ENCODE results near the gene ADTRP. TPM values are rescaled to one million over a fixed set of nuclear protein-coding genes. Genes with fewer than 3 reads are reported as not detected.

ADTRP gene
- total and polyA plus RNA-seq, 2 donors (not counting 1 experiment from before 2014, with no cell fraction given) = 0.18 to 1.2 TPM

- Mint-ChIP-seq H3K4me1 (no peaks in the 10 kb centered on the region), H3K4me3 (no peak overlapping the region), H3K9me3 (ENCODE audit: insufficient read depth) (no peaks in the 10 kb centered on the region), H3K27me3 (peaks cover 38% of the 10 kb centered on the region), H3K27ac (no peak overlapping the region)
- Histone ChIP-seq H3K9me3 (ENCODE audit: control extremely low read depth in 1 of 3, control insufficient read depth in 2 of 3, insufficient read depth in 1 of 3, low read length in 2 of 3) (no peaks in the 10 kb centered on the region), H3K27me3 (replicated peaks in 1 of 4; ENCODE audit: control extremely low read depth in 1 of 4, control insufficient read depth in 3 of 4, insufficient read depth in 4 of 4, low read length in 3 of 4) (peaks cover 0 to 11% (median 2%) of the 10 kb centered on the region in 4 experiments), H3K4me1 (ENCODE audit: control insufficient read depth in 2 of 2, insufficient read depth in 2 of 2, low read length in 2 of 2) (no peaks in the 10 kb centered on the region), H3K4me3 (ENCODE audit: control extremely low read depth in 1 of 5, extremely low read depth in 1 of 5, insufficient read depth in 1 of 5, low read depth in 2 of 5, low read length in 4 of 5) (no peak overlapping the region), H2AFZ (ENCODE audit: insufficient read depth, low read depth, low read length, poor library complexity, severe bottlenecking) (no peak overlapping the region), H3K4me2 (replicated peaks; ENCODE audit: low read depth, low read length, poor library complexity, severe bottlenecking) (no peak overlapping the region), H4K20me1 (ENCODE audit: control insufficient read depth, insufficient read depth, low read length, poor library complexity, severe bottlenecking) (no peaks in the 10 kb centered on the region), H3K79me2 (ENCODE audit: control insufficient read depth, insufficient read depth, low read length) (no peaks in the 10 kb centered on the region), H3K9ac (ENCODE audit: low read length) (no peak overlapping the region), H3K27ac (ENCODE audit: low read length in 2 of 2) (no peak overlapping the region), H3K36me3 (replicated peaks in 1 of 2; ENCODE audit: control extremely low read depth in 1 of 2, control insufficient read depth in 1 of 2, extremely low read depth in 1 of 2, insufficient read depth in 2 of 2, low read length in 1 of 2) (no peaks in the 10 kb centered on the region)
- WGBS (ENCODE audit: insufficient coverage) = 100% methylated on average over 1 of the region's 8 CpGs
- ChIA-PET CTCF (no interaction called here), POLR2A (no interaction called here)
- DNase-seq = no peak
- intact Hi-C loops (cut with micrococcal nuclease) = no loop called here
- no peak for ATAC-seq (ENCODE audit: low read depth)
- no peak for TF ChIP-seq EZH2 (IDR thresholded peaks at IDR 0.05; ENCODE audit: borderline replicate concordance, insufficient read depth, low read depth, low read length, poor library complexity, severe bottlenecking)
- no peak for TF ChIP-seq CTCF (IDR thresholded peaks at IDR 0.05)
These were observed 39.8 kb downstream of the ADTRP start for GRCh38 chr6:11738661-11739375.

DNA sequence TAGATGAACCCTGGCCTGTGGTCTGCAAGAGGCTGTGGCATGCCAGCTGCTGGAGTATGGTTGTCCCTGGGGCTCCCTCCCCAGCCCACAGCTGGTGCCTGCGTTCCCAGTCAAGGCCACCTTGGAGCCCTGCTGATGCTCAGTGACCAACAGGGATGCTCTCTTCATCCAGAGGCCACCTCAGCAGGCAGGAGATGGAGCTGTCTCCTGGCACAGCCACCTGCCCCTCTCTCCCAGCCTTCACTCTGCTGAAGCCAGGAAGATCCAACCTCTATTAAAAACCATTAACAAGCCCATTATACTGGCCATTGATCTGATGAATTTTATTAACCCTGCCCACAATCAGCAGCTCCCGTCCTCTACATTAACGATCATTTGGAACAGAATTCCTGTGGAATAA, 40.4 kb downstream of the ADTRP start:
- Histone ChIP-seq H3K27ac (ENCODE audit: low read length in 2 of 2) (no peak overlapping the region), H3K9ac (ENCODE audit: low read length) (no peak overlapping the region), H3K4me1 (ENCODE audit: control insufficient read depth in 2 of 2, insufficient read depth in 2 of 2, low read length in 2 of 2) (no peaks in the 10 kb centered on the region), H2AFZ (ENCODE audit: insufficient read depth, low read depth, low read length, poor library complexity, severe bottlenecking) (no peak overlapping the region), H4K20me1 (ENCODE audit: control insufficient read depth, insufficient read depth, low read length, poor library complexity, severe bottlenecking) (no peaks in the 10 kb centered on the region), H3K27me3 (replicated peaks in 1 of 4; ENCODE audit: control extremely low read depth in 1 of 4, control insufficient read depth in 3 of 4, insufficient read depth in 4 of 4, low read length in 3 of 4) (peaks cover 0 to 10% (median 2%) of the 10 kb centered on the region in 4 experiments), H3K4me3 (ENCODE audit: control extremely low read depth in 1 of 5, extremely low read depth in 1 of 5, insufficient read depth in 1 of 5, low read depth in 2 of 5, low read length in 4 of 5) (no peak overlapping the region), H3K36me3 (replicated peaks in 1 of 2; ENCODE audit: control extremely low read depth in 1 of 2, control insufficient read depth in 1 of 2, extremely low read depth in 1 of 2, insufficient read depth in 2 of 2, low read length in 1 of 2) (no peaks in the 10 kb centered on the region), H3K9me3 (ENCODE audit: control extremely low read depth in 1 of 3, control insufficient read depth in 2 of 3, insufficient read depth in 1 of 3, low read length in 2 of 3) (no peaks in the 10 kb centered on the region), H3K79me2 (ENCODE audit: control insufficient read depth, insufficient read depth, low read length) (no peaks in the 10 kb centered on the region), H3K4me2 (replicated peaks; ENCODE audit: low read depth, low read length, poor library complexity, severe bottlenecking) (no peak overlapping the region)
- intact Hi-C loops (cut with micrococcal nuclease) = no loop called here
- 100% methylated on average over 1 of the region's 3 CpGs for WGBS (ENCODE audit: insufficient coverage)
- DNase-seq = no peak
- TF ChIP-seq CTCF (IDR thresholded peaks at IDR 0.05) (no peak), EZH2 (IDR thresholded peaks at IDR 0.05; ENCODE audit: borderline replicate concordance, insufficient read depth, low read depth, low read length, poor library complexity, severe bottlenecking) (no peak)
- Mint-ChIP-seq H3K27ac (no peak overlapping the region), H3K27me3 (peaks cover 42% of the 10 kb centered on the region), H3K4me3 (no peak overlapping the region), H3K4me1 (no peaks in the 10 kb centered on the region), H3K9me3 (ENCODE audit: insufficient read depth) (no peaks in the 10 kb centered on the region)
- CTCF ChIA-PET = no interaction called here
- POLR2A ChIA-PET = no interaction called here
- ATAC-seq (ENCODE audit: low read depth) = no peak

Data from B cell (primary cell).